ENCODE results near the gene CAMKK2. TPM values are rescaled to one million over a fixed set of nuclear protein-coding genes. Genes with fewer than 3 reads are reported as not detected.

Gene CAMKK2
- total and polyA plus RNA-seq, 2 of the 4 experiments (the other 2 are of a cell fraction), result 15.2 to 24.7 TPM

DNA sequence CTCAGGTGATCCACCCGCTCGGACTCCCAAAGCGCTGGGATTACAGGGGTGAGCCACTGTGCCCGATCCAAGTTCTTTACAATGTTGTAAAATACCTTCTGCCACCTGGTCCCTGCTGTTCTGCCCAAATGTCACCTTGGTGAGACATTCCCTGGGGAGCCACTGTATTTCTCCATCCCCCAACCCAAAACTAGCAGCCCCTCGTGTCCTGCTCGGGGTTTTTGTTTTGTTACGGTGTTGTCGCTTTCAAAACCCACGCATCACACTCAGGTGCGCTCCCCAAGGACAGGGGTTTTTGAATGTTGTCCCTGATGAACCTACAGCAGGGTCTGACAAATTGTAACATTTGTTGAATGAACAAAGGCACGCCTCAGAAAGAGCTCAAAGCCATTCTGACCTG, 37.4 kb downstream of the CAMKK2 start:
- Histone ChIP-seq H3K18ac (ENCODE audit: low read depth, low read length) (no peak overlapping the region), H2BK5ac (ENCODE audit: low read depth, low read length, poor library complexity, severe bottlenecking) (no peak overlapping the region), H2BK15ac (ENCODE audit: low read depth, low read length) (no peak overlapping the region), H3K4me3 (ENCODE audit: insufficient read depth, low read depth, low read length) (no peak overlapping the region), H3K27me3 (ENCODE audit: control insufficient read depth, insufficient read depth, low read length) (no peaks in the 10 kb centered on the region), H4K20me1 (ENCODE audit: insufficient read depth, low read length) (no peaks in the 10 kb centered on the region), H3K56ac (ENCODE audit: extremely low read depth, insufficient read depth, low read length) (no peak overlapping the region), H4K91ac (ENCODE audit: insufficient read depth, low read depth, low read length) (no peak overlapping the region), H2BK20ac (ENCODE audit: low read depth, low read length) (no peak overlapping the region), H2AFZ (replicated peaks; ENCODE audit: low read length, poor library complexity) (no peak overlapping the region), H3K36me3 (ENCODE audit: control insufficient read depth, insufficient read depth, low read length) (peaks cover 48% of the 10 kb centered on the region), H2AK9ac (replicated peaks; ENCODE audit: low read depth, low read length, poor library complexity) (no peak overlapping the region), H3K9me3 (ENCODE audit: control insufficient read depth, insufficient read depth, low read length) (no peaks in the 10 kb centered on the region), H3K9me1 (ENCODE audit: insufficient read depth, low read length) (peaks cover 6% of the 10 kb centered on the region; the same call in 1 of the 2 replicates), H4K5ac (ENCODE audit: low read depth, low read length) (no peak overlapping the region), H3K4me1 (ENCODE audit: control insufficient read depth, insufficient read depth, low read length) (no peaks in the 10 kb centered on the region), H3K14ac (replicated peaks; ENCODE audit: low read depth, low read length) (no peak overlapping the region), H2AK5ac (ENCODE audit: low read depth, low read length) (no peak overlapping the region), H3K9ac (ENCODE audit: low read depth, low read length) (no peak overlapping the region), H3K4ac (ENCODE audit: low read depth, low read length) (no peak overlapping the region), H4K8ac (ENCODE audit: low read depth in 2 of 2, low read length in 2 of 2) (no peak overlapping the region), H3K4me2 (ENCODE audit: low read depth, low read length) (no peak overlapping the region), H3K79me1 (ENCODE audit: low read depth in 1 of 2, low read length in 2 of 2) (no peaks in the 10 kb centered on the region), H3K27ac (ENCODE audit: insufficient read depth, low read length) (no peak overlapping the region), H3K23ac (ENCODE audit: low read depth, low read length) (no peak overlapping the region), H2BK120ac (ENCODE audit: low read depth, low read length) (no peak overlapping the region)
- WGBS, 2 experiments (ENCODE audit: extremely low coverage in 2 of 2, insufficient read length in 1 of 2), result 83% methylated on average over 1 of the region's 11 CpGs; no CpG with 5 or more reads in 1 of the 2 experiments
- BruUV-seq (replicated peaks), result no TSS peak
- no peak for DNase-seq
- ATAC-seq (ENCODE audit: low read depth), result no peak
- in situ Hi-C loops (cut with MboI; ENCODE audit: low sequenced_read_pairs) (no loop called here), intact Hi-C loops (cut with micrococcal nuclease) (no loop called here), dilution Hi-C loops (cut with HindIII; ENCODE audit: low sequenced_read_pairs, unreplicated experiment) (no loop called here)
- POLR2A ChIA-PET (ENCODE audit: unreplicated experiment), result no interaction called here
- no peak for TF ChIP-seq CEBPB (IDR thresholded peaks at IDR 0.05; ENCODE audit: low read depth, low read length)
- TF ChIP-seq, protein P1, sequence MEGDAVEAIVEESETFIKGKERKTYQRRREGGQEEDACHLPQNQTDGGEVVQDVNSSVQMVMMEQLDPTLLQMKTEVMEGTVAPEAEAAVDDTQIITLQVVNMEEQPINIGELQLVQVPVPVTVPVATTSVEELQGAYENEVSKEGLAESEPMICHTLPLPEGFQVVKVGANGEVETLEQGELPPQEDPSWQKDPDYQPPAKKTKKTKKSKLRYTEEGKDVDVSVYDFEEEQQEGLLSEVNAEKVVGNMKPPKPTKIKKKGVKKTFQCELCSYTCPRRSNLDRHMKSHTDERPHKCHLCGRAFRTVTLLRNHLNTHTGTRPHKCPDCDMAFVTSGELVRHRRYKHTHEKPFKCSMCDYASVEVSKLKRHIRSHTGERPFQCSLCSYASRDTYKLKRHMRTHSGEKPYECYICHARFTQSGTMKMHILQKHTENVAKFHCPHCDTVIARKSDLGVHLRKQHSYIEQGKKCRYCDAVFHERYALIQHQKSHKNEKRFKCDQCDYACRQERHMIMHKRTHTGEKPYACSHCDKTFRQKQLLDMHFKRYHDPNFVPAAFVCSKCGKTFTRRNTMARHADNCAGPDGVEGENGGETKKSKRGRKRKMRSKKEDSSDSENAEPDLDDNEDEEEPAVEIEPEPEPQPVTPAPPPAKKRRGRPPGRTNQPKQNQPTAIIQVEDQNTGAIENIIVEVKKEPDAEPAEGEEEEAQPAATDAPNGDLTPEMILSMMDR (conservative IDR thresholded peaks at IDR 0.05; ENCODE audit: low read depth, low read length), result no peak
- no peak for TF ChIP-seq NFE2L2 (IDR thresholded peaks at IDR 0.05; ENCODE audit: low read depth, low read length)
- no peak for TF ChIP-seq SMC3 (IDR thresholded peaks at IDR 0.05; ENCODE audit: low read depth, low read length)
- TF ChIP-seq RAD21 (IDR thresholded peaks at IDR 0.05; ENCODE audit: low read length), result no peak
- TF ChIP-seq BHLHE40 (IDR thresholded peaks at IDR 0.05; ENCODE audit: low read depth, low read length), result no peak
- TF ChIP-seq MXI1 (IDR thresholded peaks at IDR 0.05; ENCODE audit: borderline replicate concordance, low read depth, low read length), result no peak
- no peak for TF ChIP-seq RCOR1 (IDR thresholded peaks at IDR 0.05; ENCODE audit: insufficient replicate concordance, low read length)
- no peak for TF ChIP-seq POLR2A (IDR thresholded peaks at IDR 0.05; ENCODE audit: low read depth, low read length)
- no peak for TF ChIP-seq CHD1 (IDR thresholded peaks at IDR 0.05; ENCODE audit: low read depth, low read length)
- CTCF ChIA-PET, result no interaction called here
